ENCODE measurements around the gene RPRD1B.

RPRD1B gene

GRCh38 chr20:38043512-38044300 lies 10.2 kb downstream of the RPRD1B start:
- no peak for DNase-seq

- DNase-seq, result no peak
These were observed 11.1 kb downstream of the RPRD1B start for GRCh38 chr20:38044685-38045084.

GRCh38 chr20:38046572-38046971 lies 13.0 kb downstream of the RPRD1B start:
- DNase-seq, result no peak

GRCh38 chr20:38049800-38050199 lies 16.3 kb downstream of the RPRD1B start:
- DNase-seq, result no peak

- no peak for DNase-seq
These were observed 17.1 kb downstream of the RPRD1B start for GRCh38 chr20:38050686-38051085.

- DNase-seq, result no peak
These were observed 19.3 kb downstream of the RPRD1B start for GRCh38 chr20:38052870-38053269.

- DNase-seq, result no peak
These were observed 21.1 kb downstream of the RPRD1B start for GRCh38 chr20:38054647-38055046.

GRCh38 chr20:38055294-38055693 lies 21.7 kb downstream of the RPRD1B start:
- no peak for DNase-seq

- DNase-seq, result no peak
These were observed 22.3 kb downstream of the RPRD1B start for GRCh38 chr20:38055848-38056247.

- DNase-seq, result peak; percentile 85
These were observed 23.9 kb downstream of the RPRD1B start for GRCh38 chr20:38057351-38057972.

GRCh38 chr20:38059832-38060231 lies 26.3 kb downstream of the RPRD1B start:
- DNase-seq, result no peak

GRCh38 chr20:38060536-38060935 lies 27.0 kb downstream of the RPRD1B start:
- no peak for DNase-seq

- DNase-seq, result no peak
These were observed 27.6 kb downstream of the RPRD1B start for GRCh38 chr20:38061109-38061508.

GRCh38 chr20:38062890-38063289 lies 29.3 kb downstream of the RPRD1B start:
- no peak for DNase-seq

- DNase-seq, result no peak
These were observed 30.5 kb downstream of the RPRD1B start for GRCh38 chr20:38063911-38064530.

GRCh38 chr20:38065764-38066375 lies 32.3 kb downstream of the RPRD1B start:
- DNase-seq, result no peak

- no peak for DNase-seq
These were observed 33.6 kb downstream of the RPRD1B start for GRCh38 chr20:38066969-38067716.

- no peak for DNase-seq
These were observed 34.3 kb downstream of the RPRD1B start for GRCh38 chr20:38067717-38068365.

- no peak for DNase-seq
These were observed 39.4 kb downstream of the RPRD1B start for GRCh38 chr20:38072898-38073297.

- DNase-seq, result peak; percentile 75
These were observed 39.9 kb downstream of the RPRD1B start for GRCh38 chr20:38073307-38074071.

GRCh38 chr20:38075161-38075998 lies 41.8 kb downstream of the RPRD1B start:
- DNase-seq, result no peak

All from OCI-M1 (cell line).